Renal pelvis (tissue), 4 donors: ENCODE data around the gene CHST7. TPM values are rescaled to one million over a fixed set of nuclear protein-coding genes. Genes with fewer than 3 reads are reported as not detected.

ENCODE experiments used
- DNase-seq: peaks from one replicate; pipeline ENCODE4 v3.0.0-alpha.2; 2013
- polyA plus RNA-seq, 3 donors: library from polyadenylated mRNA; unstranded; fragments of 120-200 nt; gene quantifications; one replicate each; pipeline ENCODE4 v1.2.1, GENCODE V29; 2013; ENCODE audit not compliant: insufficient read length in 3 of 3

Gene CHST7
- polyA plus RNA-seq, 3 donors: 2.2 to 3.0 (median 2.4) TPM

GRCh38 chrX:46571423-46572339 lies 1.9 kb upstream of the CHST7 start:
- no peak for DNase-seq

GRCh38 chrX:46572340-46572936 lies 1.1 kb upstream of the CHST7 start:
- no peak for DNase-seq

- no peak for DNase-seq
These were observed 568 bp downstream of the CHST7 start for GRCh38 chrX:46573892-46574773.

GRCh38 chrX:46574774-46575381 lies 1.3 kb downstream of the CHST7 start:
- DNase-seq: no peak

GRCh38 chrX:46575586-46575985 lies 2.0 kb downstream of the CHST7 start:
- DNase-seq: no peak

GRCh38 chrX:46575991-46576392 lies 2.4 kb downstream of the CHST7 start:
- DNase-seq: no peak

GRCh38 chrX:46576458-46576857 lies 2.9 kb downstream of the CHST7 start:
- no peak for DNase-seq

GRCh38 chrX:46577221-46578005 lies 3.8 kb downstream of the CHST7 start:
- no peak for DNase-seq

GRCh38 chrX:46579250-46579649 lies 5.7 kb downstream of the CHST7 start:
- no peak for DNase-seq

- DNase-seq: no peak
These were observed 7.0 kb downstream of the CHST7 start for GRCh38 chrX:46580613-46581012.

- DNase-seq: no peak
These were observed 8.8 kb downstream of the CHST7 start for GRCh38 chrX:46582325-46582724.

GRCh38 chrX:46582966-46583365 lies 9.4 kb downstream of the CHST7 start:
- no peak for DNase-seq

GRCh38 chrX:46584736-46585135 lies 11.2 kb downstream of the CHST7 start:
- DNase-seq: no peak

- DNase-seq: no peak
These were observed 13.6 kb downstream of the CHST7 start for GRCh38 chrX:46587158-46587557.

GRCh38 chrX:46587753-46588171 lies 14.2 kb downstream of the CHST7 start:
- DNase-seq: no peak

- DNase-seq: no peak
These were observed 14.7 kb downstream of the CHST7 start for GRCh38 chrX:46588263-46588662.

- no peak for DNase-seq
These were observed 16.6 kb downstream of the CHST7 start for GRCh38 chrX:46589977-46590723.

- no peak for DNase-seq
These were observed 21.5 kb downstream of the CHST7 start for GRCh38 chrX:46595084-46595483.

- DNase-seq: no peak
These were observed 23.6 kb downstream of the CHST7 start for GRCh38 chrX:46597208-46597607.

GRCh38 chrX:46597771-46598170 lies 24.2 kb downstream of the CHST7 start:
- no peak for DNase-seq
